Hepatic stellate cell (primary cell): ENCODE measurements around the gene ITSN1.

Experiments
- DNase-seq: peaks from one replicate; pipeline ENCODE4 v3.0.0; 2011; ENCODE audit warnings: low spot score

Gene ITSN1

DNA sequence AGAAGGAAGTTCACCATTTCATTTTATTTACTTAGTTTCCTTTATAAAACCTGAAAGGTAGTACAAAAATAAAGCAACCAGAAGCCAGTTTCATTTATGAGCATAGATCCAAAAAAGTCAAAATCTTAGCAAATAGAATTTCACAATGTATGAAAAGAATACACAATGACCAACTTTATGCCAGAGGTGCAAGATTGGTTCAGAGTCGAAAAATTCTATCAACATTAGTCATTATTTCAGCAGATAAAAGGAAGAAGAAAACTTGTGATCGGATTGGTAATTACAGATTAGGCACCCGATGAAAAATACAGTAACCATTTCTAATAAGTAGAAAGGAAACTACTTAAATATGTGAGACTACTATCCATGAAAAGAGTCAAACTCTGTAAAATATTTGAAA is 89.1 kb downstream of the ITSN1 start:
- DNase-seq = no peak

DNA sequence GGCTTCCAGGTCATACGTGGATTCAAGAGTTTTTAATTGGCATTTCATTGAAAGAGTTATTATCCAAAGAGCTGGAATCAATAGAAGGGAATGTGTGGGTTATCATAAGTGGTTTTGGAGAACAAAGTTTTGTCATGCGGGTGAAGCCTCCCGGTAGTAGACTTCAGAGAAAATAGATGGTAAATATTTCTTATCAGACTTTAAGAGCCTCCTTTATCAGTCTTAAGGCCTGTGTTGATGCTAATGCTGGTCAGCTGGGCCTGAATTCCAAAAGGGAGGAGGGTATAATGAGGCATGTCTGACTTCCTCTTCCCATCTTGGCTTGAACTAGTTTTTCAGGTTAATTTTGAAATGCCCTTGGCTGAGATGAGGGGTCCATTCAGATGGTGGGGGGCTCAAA is 89.7 kb downstream of the ITSN1 start:
- no peak for DNase-seq

DNA sequence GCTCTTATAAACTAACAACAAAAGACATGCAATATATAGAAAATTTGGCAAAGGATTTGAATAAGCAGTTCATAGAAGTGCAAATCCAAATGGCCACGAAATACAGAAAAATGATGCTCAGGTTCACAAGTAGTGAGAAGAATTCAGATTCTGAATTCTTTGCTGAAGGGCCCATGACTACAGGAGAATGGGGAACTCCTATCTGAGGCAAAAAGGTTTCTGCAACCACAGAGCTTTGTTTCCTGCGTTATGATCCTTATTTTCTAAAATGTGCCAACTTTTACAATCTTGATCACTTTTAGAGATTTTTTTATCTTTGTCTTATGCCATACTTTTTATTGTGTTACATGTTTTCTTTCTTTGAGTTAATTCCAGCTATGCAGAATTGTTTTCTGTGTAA is 91.3 kb downstream of the ITSN1 start:
- no peak for DNase-seq

DNA sequence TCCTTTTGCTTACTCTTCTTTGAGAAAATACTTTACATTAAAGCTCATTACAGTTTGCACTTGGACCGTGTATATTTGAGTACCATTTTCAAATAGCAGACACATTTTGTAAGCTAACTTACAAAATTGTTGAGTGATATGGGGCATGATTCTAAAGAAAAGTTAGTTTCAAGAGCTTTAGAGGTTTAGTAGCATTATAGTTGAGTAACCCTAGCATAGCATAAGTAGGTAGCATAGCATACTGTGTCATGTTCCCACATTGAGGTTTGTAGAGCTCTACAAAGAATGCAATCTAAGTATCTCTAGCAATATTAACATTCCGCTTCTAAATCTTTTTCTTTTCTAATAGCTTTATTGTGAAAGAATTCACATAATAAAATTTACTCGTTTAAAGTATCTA is 92.0 kb downstream of the ITSN1 start:
- no peak for DNase-seq

DNA sequence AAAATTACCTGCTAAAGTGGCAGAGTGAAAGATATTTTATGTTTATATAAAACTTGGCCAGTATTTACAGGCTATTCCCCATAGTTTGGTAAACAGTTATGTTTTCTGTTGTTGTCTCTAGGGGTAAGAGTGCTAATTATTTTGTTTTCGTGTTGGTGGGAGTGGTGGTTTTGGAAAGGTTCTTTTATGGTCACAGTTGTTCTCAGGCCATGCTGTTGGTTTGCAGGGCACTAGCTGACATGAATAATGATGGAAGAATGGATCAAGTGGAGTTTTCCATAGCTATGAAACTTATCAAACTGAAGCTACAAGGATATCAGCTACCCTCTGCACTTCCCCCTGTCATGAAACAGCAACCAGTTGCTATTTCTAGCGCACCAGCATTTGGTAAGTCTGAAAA is 92.5 kb downstream of the ITSN1 start:
- DNase-seq = no peak

DNA sequence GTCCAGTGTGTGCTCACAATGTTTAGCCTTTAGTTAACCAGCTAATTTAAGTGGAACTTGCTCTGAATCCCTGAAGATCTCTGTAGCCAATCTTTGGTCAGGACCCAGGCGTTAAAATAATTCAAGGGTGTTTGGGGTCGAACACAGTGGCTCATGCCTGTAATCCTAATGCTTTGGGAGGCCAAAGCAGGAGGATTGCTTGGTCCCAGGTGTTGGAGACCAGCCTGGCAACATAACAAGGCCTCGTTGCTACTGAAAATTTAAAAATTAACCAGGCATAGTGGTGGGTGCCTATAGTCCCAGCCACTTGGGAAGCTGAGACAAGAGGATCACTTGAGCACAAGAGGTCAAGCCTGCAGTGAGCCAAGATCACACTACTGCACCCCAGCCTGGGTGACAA is 94.3 kb downstream of the ITSN1 start:
- DNase-seq = no peak

DNA sequence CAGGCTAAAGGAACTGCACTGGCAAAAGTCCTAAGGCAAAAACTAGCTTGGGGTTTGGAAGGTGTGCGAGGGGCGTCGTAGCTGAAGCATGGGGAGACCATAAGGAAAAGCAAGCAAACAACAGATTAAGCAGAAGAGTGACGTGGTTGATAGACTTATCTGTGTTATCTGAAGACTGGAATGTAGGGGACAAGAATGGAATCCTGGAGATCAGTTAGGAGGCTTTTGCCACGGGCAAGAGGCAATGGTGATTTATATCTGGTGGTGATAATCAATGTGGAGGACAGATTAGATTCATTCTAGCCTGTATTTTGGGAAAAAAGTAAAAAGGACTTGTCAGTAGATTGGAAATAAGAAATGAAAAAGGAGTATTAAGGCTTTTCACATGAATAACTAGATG is 97.4 kb downstream of the ITSN1 start:
- DNase-seq = no peak

DNA sequence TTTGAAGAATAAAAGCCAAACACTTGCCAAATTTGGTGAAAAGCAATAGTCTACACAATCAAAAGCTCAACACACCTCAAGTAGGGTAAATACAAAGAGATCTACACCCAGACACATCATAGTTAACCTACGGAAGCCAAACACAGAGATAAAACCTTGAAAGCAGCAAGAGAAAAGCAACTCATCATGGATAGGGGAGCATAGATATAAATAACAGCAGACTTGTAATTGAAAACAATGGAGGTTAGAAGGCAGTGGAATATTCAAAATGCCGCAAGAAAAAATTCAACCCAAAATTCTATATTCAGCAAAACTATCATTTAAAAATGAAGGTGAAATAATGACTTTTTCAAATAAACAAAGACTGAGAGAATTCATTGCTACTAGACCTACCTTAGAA is 105.1 kb downstream of the ITSN1 start:
- DNase-seq = no peak

DNA sequence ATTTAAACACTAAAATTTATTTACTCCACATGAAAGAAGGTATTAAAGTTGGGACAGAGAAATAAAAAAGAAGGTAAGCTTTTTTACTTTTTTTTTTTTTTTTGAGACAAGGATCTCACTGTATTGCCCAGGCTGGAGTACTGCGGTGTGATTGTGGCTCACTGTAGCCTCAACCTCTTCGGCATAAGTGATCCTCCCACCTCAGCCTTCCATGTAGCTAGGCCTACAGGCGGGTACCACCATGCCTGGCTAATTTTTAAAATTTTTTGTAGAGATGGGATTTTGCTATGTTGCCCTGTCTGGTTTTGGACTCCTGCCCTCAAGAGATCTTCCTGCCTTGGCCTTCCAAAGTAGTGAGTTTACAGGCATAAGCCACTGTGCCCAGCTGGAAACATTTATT is 106.6 kb downstream of the ITSN1 start:
- DNase-seq = no peak

DNA sequence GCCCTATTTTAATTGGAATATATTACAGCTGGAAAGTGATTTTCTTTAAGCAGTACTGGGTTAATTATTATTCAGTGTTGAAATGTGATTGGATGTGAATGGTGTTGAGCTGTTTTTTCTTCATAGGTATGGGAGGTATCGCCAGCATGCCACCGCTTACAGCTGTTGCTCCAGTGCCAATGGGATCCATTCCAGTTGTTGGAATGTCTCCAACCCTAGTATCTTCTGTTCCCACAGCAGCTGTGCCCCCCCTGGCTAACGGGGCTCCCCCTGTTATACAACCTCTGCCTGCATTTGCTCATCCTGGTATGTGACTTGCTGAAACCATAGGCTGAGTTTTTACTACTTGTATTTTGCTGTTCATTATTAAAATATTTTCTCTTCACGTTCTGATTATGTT is 107.7 kb downstream of the ITSN1 start:
- no peak for DNase-seq

DNA sequence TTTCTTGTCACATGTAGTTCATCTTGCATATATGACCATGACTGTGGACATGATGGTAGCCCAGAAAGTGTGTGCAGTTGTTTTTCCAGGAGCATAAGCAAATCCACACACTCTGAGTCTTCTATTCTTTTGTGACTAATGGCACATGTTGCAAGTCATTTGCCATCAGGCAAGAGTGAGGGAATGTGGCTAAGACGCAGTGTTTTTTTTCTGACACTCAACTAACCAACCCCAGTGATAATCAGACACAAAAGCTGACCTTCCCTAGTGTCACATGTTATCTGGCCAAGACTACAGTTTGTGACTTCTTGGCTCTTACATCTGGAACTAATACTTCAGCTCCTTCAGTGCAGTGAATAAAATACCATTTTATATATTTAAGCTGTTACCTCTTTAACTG is 108.8 kb downstream of the ITSN1 start:
- no peak for DNase-seq

DNA sequence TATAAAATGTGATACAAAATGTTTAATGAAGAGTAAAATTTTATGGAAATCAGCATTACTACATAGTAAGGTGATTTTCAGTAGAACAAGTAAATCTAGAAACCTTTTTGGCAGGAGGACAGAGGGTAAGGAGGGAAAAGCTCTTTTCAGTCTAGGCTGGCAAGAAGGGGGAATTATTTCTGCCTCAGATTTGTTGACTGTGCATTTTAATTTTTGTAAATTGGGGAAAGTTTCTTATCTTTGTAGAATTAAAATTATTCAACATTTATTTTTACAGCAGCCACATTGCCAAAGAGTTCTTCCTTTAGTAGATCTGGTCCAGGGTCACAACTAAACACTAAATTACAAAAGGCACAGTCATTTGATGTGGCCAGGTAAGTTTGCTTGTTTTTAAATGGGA is 109.2 kb downstream of the ITSN1 start:
- no peak for DNase-seq

DNA sequence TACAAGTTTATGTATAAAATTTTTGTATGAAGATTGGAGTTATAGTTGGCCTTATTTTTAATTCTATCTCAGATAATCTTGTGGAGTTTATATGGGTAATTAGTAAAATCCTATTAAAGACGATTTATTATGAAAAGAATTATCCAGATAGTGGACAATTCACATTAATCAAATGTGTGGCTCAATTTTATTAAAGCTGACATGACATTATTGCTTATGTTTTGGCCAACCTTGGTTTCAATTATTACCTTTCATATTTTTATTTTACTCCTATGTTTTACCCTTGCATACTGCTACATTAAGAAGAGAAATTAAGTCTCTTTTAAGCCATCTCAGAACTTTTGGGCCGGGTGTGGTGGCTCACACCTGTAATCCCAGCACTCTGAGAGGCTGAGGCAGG is 110.0 kb downstream of the ITSN1 start:
- DNase-seq = no peak

DNA sequence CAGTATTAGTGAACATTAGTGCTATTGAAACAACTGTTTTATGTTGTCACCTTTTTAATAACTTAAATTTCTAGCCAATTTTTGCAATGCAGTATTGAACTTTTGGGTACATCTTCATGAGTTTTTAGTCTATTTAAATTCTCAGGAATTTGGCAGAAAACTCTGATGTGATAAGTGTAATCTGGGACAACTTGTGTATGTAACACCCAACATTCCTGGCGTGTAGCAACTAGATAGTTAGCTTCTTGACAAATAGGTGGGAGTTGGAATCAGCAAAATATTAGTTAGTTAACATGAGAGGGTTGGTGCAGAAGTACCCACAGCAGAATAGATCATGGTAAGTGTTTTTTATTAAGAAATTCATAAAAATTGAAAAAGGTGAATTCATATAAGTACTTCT is 111.6 kb downstream of the ITSN1 start:
- no peak for DNase-seq

DNA sequence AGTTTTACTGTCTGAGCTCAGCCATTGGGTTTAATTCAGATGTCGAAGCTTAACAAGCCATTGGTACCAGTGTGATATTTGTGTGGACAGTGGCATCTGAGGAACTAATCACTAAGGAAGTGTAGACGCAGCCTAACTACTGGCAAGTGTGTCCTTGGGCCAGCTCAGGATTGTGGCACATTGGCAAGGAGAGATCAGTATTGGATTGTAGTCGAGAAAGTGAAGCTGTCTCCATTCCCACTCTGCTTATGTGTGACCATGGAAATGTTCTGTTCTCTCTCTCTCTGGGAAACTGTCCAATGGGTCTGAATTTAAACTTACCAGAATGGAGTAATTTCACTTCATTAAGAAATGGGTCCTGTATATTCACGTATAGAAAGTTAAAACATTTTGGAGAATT is 112.2 kb downstream of the ITSN1 start:
- no peak for DNase-seq

DNA sequence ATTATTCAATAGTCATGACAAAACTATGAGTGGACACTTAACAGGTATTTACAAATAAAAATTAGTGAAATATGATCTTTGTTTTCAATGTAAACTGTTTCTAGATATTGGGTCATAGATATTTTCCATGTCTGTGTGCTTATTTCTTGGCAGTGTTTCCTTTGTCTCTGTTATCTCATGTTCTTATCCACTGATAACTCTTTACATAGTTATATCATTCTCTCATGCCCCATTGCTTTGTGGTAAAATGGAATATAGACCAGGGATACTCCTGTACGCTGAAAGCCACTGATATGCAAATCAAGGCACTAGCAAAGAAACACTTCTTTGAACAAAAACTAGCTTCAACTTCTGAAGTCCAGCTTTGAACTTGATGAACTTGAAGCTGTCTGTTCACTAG is 113.1 kb downstream of the ITSN1 start:
- no peak for DNase-seq

DNA sequence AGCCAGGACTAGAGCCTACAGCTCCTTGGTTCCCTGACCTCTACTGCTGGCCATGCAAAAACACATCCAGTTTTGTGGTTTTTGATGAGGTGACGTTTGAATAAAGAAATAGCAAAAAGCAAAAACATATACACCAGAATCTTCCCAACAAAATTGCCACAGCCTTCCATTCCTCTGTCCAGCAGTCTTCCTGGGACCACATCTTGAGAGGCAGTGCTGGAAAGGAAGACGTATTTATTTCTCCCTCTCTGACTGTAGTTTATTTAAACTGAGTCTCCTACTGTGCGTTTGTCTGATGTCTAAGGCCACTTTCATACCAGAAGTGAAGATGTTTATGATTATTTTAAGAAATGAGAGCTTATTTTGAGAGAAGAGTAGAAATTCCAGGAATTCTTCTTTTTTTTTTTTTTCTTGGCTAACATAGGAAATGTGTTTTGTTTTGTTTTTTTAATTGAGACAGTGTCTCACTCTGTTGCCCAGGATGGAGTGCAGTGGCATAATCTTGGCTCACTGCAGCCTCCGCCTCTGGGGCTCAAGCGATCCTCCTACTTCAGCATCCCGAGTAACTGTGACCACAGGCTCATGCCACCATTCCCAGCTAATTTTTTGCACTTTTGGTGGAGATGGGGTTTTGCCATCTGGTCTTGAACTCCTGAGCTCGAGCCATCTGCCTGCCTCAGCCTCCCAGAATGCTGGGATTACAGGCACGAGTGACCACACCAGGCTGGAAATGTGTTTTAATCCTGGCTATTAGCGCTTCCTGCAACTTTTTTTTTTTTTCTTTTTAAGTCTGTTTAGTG is 118.5 kb downstream of the ITSN1 start:
- peak; percentile 27 for DNase-seq

DNA sequence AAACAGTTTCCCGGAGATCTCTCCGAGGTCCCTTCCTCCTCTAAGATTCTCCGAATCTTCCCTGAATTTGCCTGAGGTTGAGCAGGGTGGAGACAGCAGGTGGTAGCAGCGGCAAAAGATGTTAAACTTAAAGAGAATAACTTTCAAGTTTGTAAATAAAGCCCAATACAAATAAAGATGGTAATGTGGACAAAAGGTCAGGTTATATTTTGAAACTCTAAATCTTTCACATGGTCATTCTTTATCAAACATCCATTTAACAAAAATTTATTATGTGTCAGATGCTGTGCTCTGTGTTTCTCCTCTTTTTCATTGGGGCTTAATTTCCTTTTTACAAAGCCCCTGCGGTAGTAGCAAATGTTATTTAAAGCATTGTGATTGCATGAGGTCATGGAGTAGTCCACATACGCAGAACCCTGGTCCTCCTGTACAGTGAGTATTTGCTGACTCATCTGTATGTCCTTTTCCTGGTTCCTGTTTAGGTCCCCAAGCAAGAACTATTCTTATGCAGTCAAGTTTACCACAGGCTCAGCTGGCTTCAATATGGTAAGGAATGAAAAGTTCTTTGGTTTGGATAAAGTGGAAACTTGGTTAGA is 119.2 kb downstream of the ITSN1 start:
- peak; percentile 78 for DNase-seq

DNA sequence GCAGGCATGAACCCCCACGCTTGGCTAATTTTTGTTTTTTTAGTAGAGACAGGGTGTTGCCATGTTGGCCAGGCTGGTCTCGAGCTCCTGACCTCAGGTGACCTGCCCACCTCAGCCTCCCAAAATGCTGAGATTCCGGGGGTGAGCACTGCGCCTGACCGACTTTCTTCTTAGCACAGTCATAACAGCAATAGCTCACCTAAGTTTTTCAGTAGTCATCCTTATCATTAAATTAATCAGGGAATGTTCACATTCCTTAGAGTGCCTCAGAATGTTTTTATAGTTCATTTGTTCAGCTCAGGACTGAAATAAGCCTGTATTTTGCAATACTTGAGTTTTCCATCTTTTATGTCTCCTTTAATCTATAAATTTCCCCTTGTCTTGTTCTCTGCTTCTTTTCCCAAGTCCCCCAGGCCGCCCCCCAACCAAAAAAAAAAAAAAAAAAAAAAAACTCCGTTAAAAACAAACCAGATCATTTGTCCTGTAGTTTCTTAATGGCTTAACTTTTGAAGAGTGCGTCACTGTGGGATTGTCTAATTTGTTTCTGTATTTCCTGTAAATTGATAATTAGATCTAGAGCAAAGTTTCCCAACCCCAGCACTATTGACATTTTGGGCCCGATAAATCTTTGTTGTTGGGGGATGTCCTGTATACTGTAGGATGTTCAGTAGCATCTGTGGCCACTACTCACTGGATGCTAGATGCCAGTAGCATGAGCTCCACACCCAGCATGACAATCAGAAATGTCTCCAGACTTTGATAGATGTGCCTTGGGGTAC is 120.7 kb downstream of the ITSN1 start:
- no peak for DNase-seq

DNA sequence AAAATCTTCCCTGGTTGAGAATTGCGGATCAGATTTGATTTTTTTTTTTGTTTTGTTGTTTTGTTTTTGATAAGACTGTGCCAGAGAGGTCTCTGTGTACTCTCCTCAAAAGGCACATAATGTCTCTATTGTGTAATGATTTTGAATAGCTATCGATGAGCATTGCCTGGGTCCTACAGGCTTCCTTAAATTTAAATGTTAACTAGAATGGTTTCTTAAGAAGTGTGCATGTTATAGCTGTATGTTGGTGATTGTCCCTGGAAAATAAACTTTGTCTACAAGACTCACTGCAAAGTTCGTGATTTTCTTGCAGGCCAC is 121.2 kb downstream of the ITSN1 start:
- DNase-seq = no peak

DNA sequence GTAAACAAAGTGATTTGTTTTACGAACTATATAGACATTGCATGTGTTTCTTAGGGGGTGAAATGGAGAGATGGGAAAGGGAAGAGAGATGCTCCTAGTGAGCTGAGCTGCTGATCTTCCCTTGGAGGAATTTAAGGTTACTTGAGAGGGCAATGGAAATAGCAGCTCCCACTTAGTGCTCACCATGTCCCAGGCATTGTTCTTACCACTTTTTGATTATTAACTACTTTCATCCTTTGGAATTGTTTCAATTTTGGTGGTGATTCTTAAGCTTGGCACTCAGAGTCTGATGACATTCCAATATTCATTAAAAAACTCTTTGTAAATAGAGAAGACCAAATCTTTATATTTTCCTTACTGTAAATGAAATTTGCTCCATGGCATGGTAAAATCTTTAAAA is 124.9 kb downstream of the ITSN1 start:
- no peak for DNase-seq

DNA sequence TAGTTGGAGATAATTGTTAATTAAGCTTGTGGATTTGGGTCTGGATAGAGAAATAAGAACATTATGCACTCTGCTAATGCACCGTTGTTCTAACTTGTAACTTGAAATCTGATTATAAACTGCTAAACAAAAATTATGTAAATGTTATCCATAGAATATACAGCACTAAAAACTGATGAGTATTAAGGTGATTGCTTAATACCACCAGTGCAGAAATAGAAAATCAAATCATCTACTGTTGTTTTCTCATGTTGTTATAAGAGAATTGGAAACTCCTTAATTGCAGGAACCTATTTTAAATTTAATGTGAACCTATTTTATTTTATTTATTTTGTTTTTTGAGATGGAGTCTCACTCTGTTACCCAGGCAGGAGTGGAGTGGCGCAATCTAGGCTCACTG is 125.7 kb downstream of the ITSN1 start:
- no peak for DNase-seq

DNA sequence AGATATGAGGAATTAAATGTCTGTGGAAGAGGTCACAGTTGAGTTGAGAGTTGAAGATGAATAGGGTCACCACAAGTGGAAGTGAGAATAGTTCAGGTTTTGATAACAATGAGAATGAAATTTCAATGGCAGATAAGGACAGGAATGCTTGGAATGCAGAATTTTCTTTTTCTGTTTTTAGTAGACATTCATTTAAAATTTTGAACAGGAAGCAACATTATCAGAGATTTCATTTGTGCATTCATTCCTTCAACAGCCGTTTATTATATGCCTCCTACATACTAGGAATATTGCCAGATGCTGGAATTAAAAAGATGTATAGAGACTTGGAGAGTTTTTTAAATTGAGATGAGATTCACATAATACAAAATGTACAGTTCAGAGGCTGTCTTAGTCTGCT is 126.8 kb downstream of the ITSN1 start:
- no peak for DNase-seq

DNA sequence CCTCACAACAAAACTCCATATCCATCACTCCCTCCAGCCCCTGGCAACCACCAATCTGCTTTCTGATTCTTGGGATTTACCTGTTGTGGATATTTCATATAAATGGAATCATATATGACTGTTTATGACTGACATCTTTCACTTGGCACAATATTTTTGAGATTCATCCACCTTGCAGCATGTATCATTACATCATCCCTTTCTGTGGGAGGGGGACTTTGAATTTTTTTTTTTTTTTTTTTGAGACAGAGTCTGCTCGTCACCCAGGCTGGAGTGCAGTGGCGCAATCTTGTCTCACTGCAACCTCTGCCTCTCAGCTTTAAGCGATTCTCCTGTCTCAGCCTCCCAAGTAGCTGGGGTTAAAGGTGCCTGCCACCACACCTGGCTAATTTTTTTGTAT is 128.2 kb downstream of the ITSN1 start:
- DNase-seq = no peak
